HepG2 (cell line): ENCODE data around the gene YIF1A. TPM values are rescaled to one million over a fixed set of nuclear protein-coding genes. Genes with fewer than 3 reads are reported as not detected.

Experiments used
- ATAC-seq: fragments of 200-7000 bp; cut with Tn5 transposase; 3 replicates; pipeline ENCODE4 v1.9.1; 2020; ENCODE audit warnings: mild to moderate bottlenecking, moderate library complexity
- BruUV-seq: library from RNA; stranded (reverse); fragments of 400-500 nt; replicated peaks from 2 replicates; lab custom pipeline; 2021; lab: Mats Ljungman, UMichigan
- CTCF ChIA-PET: fragments of 300-600 bp; formaldehyde crosslinking; extraction: SDS; loops from one replicate; lab custom pipeline; 2021; ENCODE audit warnings: low total read pairs, inconsistent platforms, low intra/inter-chr PET ratio; lab: Yijun Ruan, JAX
- POLR2A ChIA-PET: fragments of 350-600 bp; sonication (Branson Sonifier 250); formaldehyde crosslinking; loops from one replicate; lab custom pipeline; 2020; ENCODE audit warnings: antibody characterized with exemption, inconsistent platforms; lab: Yijun Ruan, JAX
- DNase-seq: peaks from one replicate; pipeline ENCODE4 v3.0.0-alpha.2; 2015; ENCODE audit warnings: low spot score
- FAIRE-seq: peaks from 3 replicates; lab custom pipeline; 2011; peaks lifted over from hg19 to GRCh38; lab: Jason Lieb, UNC
- H2AFZ ChIP-seq: one replicate; pipeline ENCODE4 v1.6.1; 2011; ENCODE audit warnings: low read length, inconsistent platforms
- H3K27ac ChIP-seq: fragments of 300-600 bp; 3 replicates; pipeline ENCODE4 v1.8.0; 2011; ENCODE audit warnings: mixed run types, mild to moderate bottlenecking, mixed read lengths, low read length, inconsistent platforms; ENCODE audit not compliant: insufficient read depth; ENCODE audit errors: extremely low read length
- H3K27me3 ChIP-seq, 2 experiments: fragments of 200-600 bp in 1 of 2; 2 replicates in 1 of 2; 3 replicates in 1 of 2; pipeline versions ENCODE4 v1.6.0 to v1.8.0; 2011; ENCODE audit warnings: low read length in 2 of 2, mild to moderate bottlenecking in 2 of 2, moderate library complexity in 2 of 2, inconsistent platforms in 1 of 2; ENCODE audit not compliant: insufficient read depth in 2 of 2, control insufficient read depth in 1 of 2
- H3K36me3 ChIP-seq, 2 experiments: fragments of 200-600 bp in 1 of 2; replicated peaks in 1 of 2; 2 replicates in 1 of 2; 3 replicates in 1 of 2; pipeline versions ENCODE4 v1.5.1 to v1.8.0; 2011; ENCODE audit warnings: low read length in 2 of 2, inconsistent platforms in 1 of 2; ENCODE audit not compliant: insufficient read depth in 2 of 2, control insufficient read depth in 1 of 2
- H3K4me1 ChIP-seq: 2 replicates; pipeline ENCODE4 v1.5.1; 2012; ENCODE audit warnings: low read length, inconsistent platforms; ENCODE audit not compliant: insufficient read depth
- H3K4me2 ChIP-seq: 2 replicates; pipeline ENCODE4 v1.6.0; 2011; ENCODE audit warnings: low read depth, low read length, inconsistent platforms
- H3K4me3 ChIP-seq, 3 experiments: fragments of 200-600 bp in 1 of 3; sonication (generic), shearing (Covaris generic) in 1 of 3; replicated peaks in 1 of 3; 2 replicates each; pipeline ENCODE4 v1.5.1; 2011 to 2016; ENCODE audit warnings: low read length in 3 of 3, inconsistent platforms in 2 of 3, low read depth in 2 of 3, mild to moderate bottlenecking in 2 of 3, control low read depth in 1 of 3, mixed read lengths in 1 of 3; ENCODE audit not compliant: insufficient read depth in 1 of 3
- H3K79me2 ChIP-seq: one replicate; pipeline ENCODE4 v1.6.1; 2011; ENCODE audit warnings: low read length, inconsistent platforms; ENCODE audit not compliant: insufficient read depth
- H3K9ac ChIP-seq: 2 replicates; pipeline ENCODE4 v1.6.0; 2011; ENCODE audit warnings: mild to moderate bottlenecking, low read depth, low read length, inconsistent platforms; ENCODE audit not compliant: insufficient read depth
- H3K9me3 ChIP-seq: 2 replicates; pipeline ENCODE4 v1.5.1; 2012; ENCODE audit warnings: mild to moderate bottlenecking, low read length
- H4K20me1 ChIP-seq: 2 replicates; pipeline ENCODE4 v1.6.0; 2011; ENCODE audit warnings: inconsistent platforms, mild to moderate bottlenecking, low read length, moderate library complexity; ENCODE audit not compliant: insufficient read depth
- FOXO4 ChIP-seq: sonication (generic); formaldehyde crosslinking; conservative IDR thresholded peaks from 2 replicates; pipeline ENCODE4 v1.8.1; 2023; ENCODE audit warnings: missing genetic modification reagents
- HDAC2 ChIP-seq: sonication (generic); formaldehyde crosslinking; IDR thresholded peaks from 2 replicates; pipeline ENCODE4 v1.4.0; 2020; ENCODE audit warnings: missing genetic modification reagents
- TAF1 ChIP-seq: sonication (generic); formaldehyde crosslinking; IDR thresholded peaks from 2 replicates; pipeline ENCODE4 v1.4.0; 2020; ENCODE audit warnings: missing genetic modification reagents
- ZBTB43 ChIP-seq: sonication (generic); formaldehyde crosslinking; conservative IDR thresholded peaks from 2 replicates; pipeline ENCODE4 v1.4.0; 2020; ENCODE audit warnings: missing genetic modification reagents
- ZNF136 ChIP-seq: sonication (generic); formaldehyde crosslinking; IDR thresholded peaks from 2 replicates; pipeline ENCODE4 v1.8.1; 2022; ENCODE audit warnings: low read depth, mild to moderate bottlenecking, moderate library complexity, missing genetic modification reagents
- ZNF607 ChIP-seq: sonication (generic); formaldehyde crosslinking; IDR thresholded peaks from 2 replicates; pipeline ENCODE4 v1.5.1; 2020; ENCODE audit warnings: missing genetic modification reagents, mild to moderate bottlenecking, borderline replicate concordance
- WGBS: methylation state at CpG from one replicate; pipeline ENCODE4 v1.1.6; 2017; ENCODE audit warnings: low lambda C conversion rate; 5-methylcytosine and 5-hydroxymethylcytosine counted together
- in situ Hi-C: cut with HindIII; loops from 2 replicates; pipeline ENCODE4 v1.10.0; 2017; ENCODE audit warnings: low pct_unique_long_range_greater_than_20kb; ENCODE audit not compliant: extremely low pct_ligation_motif_present
- intact Hi-C: fragments of 100-400 bp; cut with micrococcal nuclease; formaldehyde crosslinking; loops from one replicate; pipeline ENCODE4 v1.10.0; 2022; ENCODE audit not compliant: unreplicated experiment
- polyA plus RNA-seq, 8 experiments: library from polyadenylated mRNA; depleted of rRNA in 3 of 8; stranded (reverse) in 7 of 8; unstranded in 1 of 8; fragments of >200 nt; fragmentation: Illumina TruSeq in 4 of 8; extraction: Trizol in 4 of 8; gene quantifications; 2 replicates each; pipeline versions ENCODE4 v1.2.1 to v1.2.3, GENCODE V29; 2011 to 2016; ENCODE audit warnings: low read depth in 4 of 8, missing spikeins in 1 of 8, mixed read lengths in 1 of 8; ENCODE audit not compliant: insufficient read depth in 1 of 8
- total RNA-seq, 5 experiments: library from RNA; depleted of rRNA; stranded (reverse); fragments of >200 nt; fragmentation: Illumina TruSeq; extraction: Trizol; gene quantifications; 2 replicates each; pipeline ENCODE4 v1.2.3, GENCODE V29; 2016; ENCODE audit warnings: low read depth in 1 of 5
- TF ChIP-seq, protein P1 (sequence below): sonication (generic); formaldehyde crosslinking; conservative IDR thresholded peaks from 2 replicates; pipeline ENCODE4 v1.4.0; 2020; ENCODE audit warnings: mild to moderate bottlenecking, missing genetic modification reagents, moderate library complexity

The YIF1A gene
- total and polyA plus RNA-seq, 2 of the 13 experiments (the other 11 are each of a cell fraction or from before 2014, with no cell fraction given): 133 to 145 TPM

GRCh38 chr11:66268244-66268951 lies 20.5 kb downstream of the YIF1A start, which contains the start of gene RAB1B:
Gene RAB1B, plus strand, starts transcription at chr11:66268639. Its CDS starts 41 bp downstream, at chr11:66268680.
- H4K20me1 ChIP-seq: peaks cover 10% of the 10 kb centered on the region
- WGBS: 0% methylated on average over 4 of the region's 64 CpGs
- H3K9ac ChIP-seq: peak within 1 kb of the TSS; percentile 93
- H3K4me1 ChIP-seq: peaks cover 13% of the 10 kb centered on the region
- FAIRE-seq: peak; percentile 85
- no peaks in the 10 kb centered on the region; a peak in 1 of 5 replicates for H3K27me3 ChIP-seq
- DNase-seq: peak; percentile 98
- no peaks in the 10 kb centered on the region for H3K9me3 ChIP-seq
- peaks cover 24% of the 10 kb centered on the region for H3K79me2 ChIP-seq
- peaks cover 20 to 23% of the 10 kb centered on the region in 2 experiments for H3K36me3 ChIP-seq
- ChIA-PET CTCF (interaction anchor here (1.6 kb wide), 1 partner anchor 46 kb away, joined by 8 read pairs; no protein-coding TSS in a partner anchor), POLR2A (interaction anchor here (0.8 to 4.0 kb wide), 9 partner anchors 9 to 216 kb away, joined by 3 to 31 read pairs (median 5); partner anchors contain the start of genes SF3B2 and YIF1A)
- peak within 1 kb of the TSS; percentile 95 for H3K4me2 ChIP-seq
- intact Hi-C loops (loop anchor here (2.0 kb wide), 1 partner anchor 20 kb away; the partner anchor contains the start of gene YIF1A), in situ Hi-C loops (no loop called here)
- H3K4me3 ChIP-seq: peak within 1 kb of the TSS; percentile 89 to 98 (median 96)
- ATAC-seq: peak; percentile 87
- no TSS peak for BruUV-seq
- peak within 1 kb of the TSS; percentile 78 for H3K27ac ChIP-seq
- peak within 1 kb of the TSS; percentile 88 for H2AFZ ChIP-seq
- peak; percentile 23; the same call in 1 of the 2 replicates for TF ChIP-seq TAF1 (CRISPR knock-in tag)
- TF ChIP-seq ZBTB43 (CRISPR knock-in tag): 0 out of 2 replicates have a peak, but pooled peaks have one; percentile 18
- no peak for TF ChIP-seq FOXO4 (CRISPR knock-in tag)
- TF ChIP-seq ZNF136 (CRISPR knock-in tag): 0 out of 2 replicates have a peak, but pooled peaks have one; percentile 41
- TF ChIP-seq, protein P1, sequence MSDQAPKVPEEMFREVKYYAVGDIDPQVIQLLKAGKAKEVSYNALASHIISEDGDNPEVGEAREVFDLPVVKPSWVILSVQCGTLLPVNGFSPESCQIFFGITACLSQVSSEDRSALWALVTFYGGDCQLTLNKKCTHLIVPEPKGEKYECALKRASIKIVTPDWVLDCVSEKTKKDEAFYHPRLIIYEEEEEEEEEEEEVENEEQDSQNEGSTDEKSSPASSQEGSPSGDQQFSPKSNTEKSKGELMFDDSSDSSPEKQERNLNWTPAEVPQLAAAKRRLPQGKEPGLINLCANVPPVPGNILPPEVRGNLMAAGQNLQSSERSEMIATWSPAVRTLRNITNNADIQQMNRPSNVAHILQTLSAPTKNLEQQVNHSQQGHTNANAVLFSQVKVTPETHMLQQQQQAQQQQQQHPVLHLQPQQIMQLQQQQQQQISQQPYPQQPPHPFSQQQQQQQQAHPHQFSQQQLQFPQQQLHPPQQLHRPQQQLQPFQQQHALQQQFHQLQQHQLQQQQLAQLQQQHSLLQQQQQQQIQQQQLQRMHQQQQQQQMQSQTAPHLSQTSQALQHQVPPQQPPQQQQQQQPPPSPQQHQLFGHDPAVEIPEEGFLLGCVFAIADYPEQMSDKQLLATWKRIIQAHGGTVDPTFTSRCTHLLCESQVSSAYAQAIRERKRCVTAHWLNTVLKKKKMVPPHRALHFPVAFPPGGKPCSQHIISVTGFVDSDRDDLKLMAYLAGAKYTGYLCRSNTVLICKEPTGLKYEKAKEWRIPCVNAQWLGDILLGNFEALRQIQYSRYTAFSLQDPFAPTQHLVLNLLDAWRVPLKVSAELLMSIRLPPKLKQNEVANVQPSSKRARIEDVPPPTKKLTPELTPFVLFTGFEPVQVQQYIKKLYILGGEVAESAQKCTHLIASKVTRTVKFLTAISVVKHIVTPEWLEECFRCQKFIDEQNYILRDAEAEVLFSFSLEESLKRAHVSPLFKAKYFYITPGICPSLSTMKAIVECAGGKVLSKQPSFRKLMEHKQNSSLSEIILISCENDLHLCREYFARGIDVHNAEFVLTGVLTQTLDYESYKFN (CRISPR knock-in tag): peak; percentile 8; the same call in 1 of the 2 replicates
- peak; percentile 45; the same call in 1 of the 2 replicates for TF ChIP-seq HDAC2 (CRISPR knock-in tag)
- TF ChIP-seq ZNF607 (CRISPR knock-in tag): no peak
